Upper lobe of left lung (tissue), 4 donors: ENCODE measurements around the gene VPS13C.

ENCODE experiments used
- CTCF ChIP-seq, 6 experiments: fragments of 450-650 bp in 4 of 6; fragments of 200-600 bp in 2 of 6; sonication (generic) in 2 of 6; IDR thresholded peaks; one replicate each; pipeline ENCODE4 v1.5.1; 2016 to 2019; ENCODE audit warnings: antibody characterized with exemption in 6 of 6
- EP300 ChIP-seq, 4 donors: sonication (generic); formaldehyde crosslinking; IDR thresholded peaks; one replicate each; pipeline ENCODE4 v1.5.1; 2017; ENCODE audit warnings: antibody characterized with exemption in 4 of 4, control low read depth in 2 of 4
- POLR2A ChIP-seq, 4 donors: fragments of 450-650 bp; IDR thresholded peaks; one replicate each; pipeline ENCODE4 v1.5.1; 2016 to 2017; ENCODE audit warnings: antibody characterized with exemption in 4 of 4, mild to moderate bottlenecking in 2 of 4
- POLR2AphosphoS5 ChIP-seq, 2 donors: sonication (generic); formaldehyde crosslinking; IDR thresholded peaks; one replicate each; pipeline ENCODE4 v1.5.1; 2017; ENCODE audit warnings: antibody characterized with exemption in 2 of 2

DNA sequence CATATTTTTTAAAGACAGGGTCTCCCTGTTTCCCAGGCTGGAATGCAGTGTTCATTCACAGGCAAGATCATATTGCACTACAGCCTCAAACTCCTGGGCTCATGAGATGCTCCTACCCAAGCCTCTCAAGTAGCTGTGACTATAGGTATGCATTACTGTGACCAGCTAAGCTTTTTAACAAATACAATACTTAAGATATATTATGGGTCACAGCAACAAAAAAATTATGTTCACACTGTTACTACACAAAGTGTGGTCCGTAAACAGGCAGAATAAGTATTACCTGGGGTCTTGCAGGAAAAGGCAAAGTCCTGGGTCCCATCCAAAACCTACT lies 152.5 kb downstream of the VPS13C start:
- TF ChIP-seq CTCF (IDR thresholded peaks at IDR 0.05) (no peak), POLR2AphosphoS5 (IDR thresholded peaks at IDR 0.05) (no peak), POLR2A (IDR thresholded peaks at IDR 0.05) (no peak), EP300 (IDR thresholded peaks at IDR 0.05) (no peak)
